ENCODE results near the gene TAS2R41.

DNA sequence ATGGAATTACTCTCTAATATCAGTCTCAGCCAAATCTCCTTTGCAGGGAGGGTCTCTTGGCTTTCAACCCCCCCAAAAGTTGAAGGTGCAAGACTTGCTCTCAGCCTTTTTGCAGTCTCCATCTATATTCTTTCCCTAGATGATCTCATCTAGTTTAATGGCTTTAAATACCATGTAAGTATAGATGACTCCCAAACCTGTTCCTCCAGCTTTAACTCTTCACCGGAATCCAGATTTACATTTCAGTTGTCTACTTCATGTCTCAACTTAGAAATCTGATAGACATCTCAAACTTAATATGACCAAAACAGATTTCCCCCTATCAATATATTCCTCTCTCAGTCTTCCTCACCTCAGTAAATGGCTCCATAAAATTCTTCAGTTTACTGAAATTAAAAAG, 9.9 kb upstream of the TAS2R41 start:
- TF ChIP-seq POLR2AphosphoS5 (IDR thresholded peaks at IDR 0.05; ENCODE audit: low read depth, low read length) (no peak), POLR2A (IDR thresholded peaks at IDR 0.05; ENCODE audit: low read depth, low read length) (no peak), TAF1 (IDR thresholded peaks at IDR 0.05; ENCODE audit: borderline replicate concordance, low read depth, low read length) (no peak)

All from GM12892 (cell line).